ENCODE measurements around the gene PNPLA1.

Gene PNPLA1

DNA sequence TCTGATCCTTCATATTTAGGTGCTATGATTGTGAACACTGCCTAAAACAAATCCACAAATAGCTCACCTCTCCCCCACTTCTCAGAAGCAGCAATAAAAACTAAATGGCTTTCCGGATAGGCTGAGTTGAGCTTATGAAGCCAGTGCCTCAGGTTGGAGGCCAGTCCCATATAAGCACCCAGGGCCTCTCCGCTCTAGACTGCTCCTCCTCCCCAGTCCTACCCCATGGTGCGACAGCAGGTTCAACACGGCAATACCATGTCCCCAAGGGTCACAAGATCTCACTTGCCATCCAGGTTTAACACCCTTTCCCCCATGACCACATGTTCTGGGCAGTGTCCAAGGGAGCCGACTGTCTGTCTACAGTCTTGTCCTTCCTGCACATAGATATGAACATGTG lies 46.1 kb downstream of the PNPLA1 start:
- DNase-seq (ENCODE audit: low read depth in 2 of 2), result no peak

DNA sequence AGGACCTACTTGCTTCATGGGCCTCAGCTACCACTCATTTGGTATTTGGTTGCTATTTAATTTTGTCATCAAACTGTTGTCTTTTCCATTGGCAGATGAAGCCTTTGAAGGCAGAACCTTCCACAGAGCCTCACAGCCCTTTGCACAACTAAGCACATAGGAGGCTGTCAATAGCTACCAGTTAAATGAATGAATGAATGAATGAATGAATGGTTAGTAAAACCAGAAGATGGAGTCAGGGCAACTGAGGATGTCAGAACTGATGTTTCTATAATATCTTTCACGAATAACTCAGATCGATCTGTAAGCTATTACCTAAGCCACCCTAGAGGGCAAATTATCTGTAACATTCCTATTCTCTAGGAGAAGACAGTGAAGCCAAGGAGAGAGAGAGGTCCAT lies 47.8 kb downstream of the PNPLA1 start:
- no peak for DNase-seq (ENCODE audit: low read depth in 2 of 2)

GRCh38 chr6:36318690-36319435 lies 49.0 kb downstream of the PNPLA1 start:
- no peak for DNase-seq (ENCODE audit: low read depth in 2 of 2)

GRCh38 chr6:36319436-36319762 lies 49.5 kb downstream of the PNPLA1 start:
- no peak for DNase-seq (ENCODE audit: low read depth in 2 of 2)

DNA sequence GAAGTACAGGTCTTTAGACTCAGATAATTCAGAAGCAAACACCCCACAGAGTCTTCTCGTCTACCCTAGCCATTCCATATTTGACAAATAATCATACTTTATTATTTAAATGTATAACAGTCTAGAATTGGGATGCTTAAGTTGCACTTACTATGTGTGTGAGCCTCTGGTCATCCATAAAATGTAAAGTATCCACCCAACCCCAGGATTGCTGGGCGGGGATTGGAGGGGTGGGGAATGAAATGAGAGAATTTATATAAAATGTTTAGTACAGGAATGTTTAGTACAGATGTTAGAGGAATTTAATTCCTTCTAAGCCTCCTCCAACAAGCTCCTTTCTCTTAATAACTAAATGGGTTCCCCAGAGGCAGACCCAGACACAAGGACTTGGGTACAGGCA lies 50.0 kb downstream of the PNPLA1 start:
- DNase-seq (ENCODE audit: low read depth in 2 of 2), result no peak

- DNase-seq (ENCODE audit: low read depth in 2 of 2), result no peak
Observed at GRCh38 chr6:36320475-36320874, 50.6 kb downstream of the PNPLA1 start.

DNA sequence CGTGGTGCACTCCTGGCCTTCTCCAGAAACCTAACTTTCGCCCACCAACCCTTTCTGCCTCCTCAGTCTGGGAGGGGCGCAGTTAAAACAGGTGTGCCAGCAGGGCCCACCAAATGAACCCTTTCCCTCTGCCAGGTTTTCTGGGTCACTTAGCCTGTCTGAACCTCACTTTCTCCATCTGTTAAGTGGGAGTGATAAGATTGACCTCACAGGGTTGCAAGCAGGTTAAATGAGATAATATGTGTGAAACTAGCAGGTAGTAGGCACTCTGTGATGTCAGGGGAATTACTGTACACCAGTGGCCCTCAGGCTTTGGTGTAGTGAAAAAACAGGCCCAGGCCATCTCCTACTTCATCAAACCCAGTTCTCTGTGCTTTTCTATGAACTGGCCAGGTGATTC lies 52.7 kb downstream of the PNPLA1 start:
- DNase-seq (ENCODE audit: low read depth in 2 of 2), result no peak

GRCh38 chr6:36323062-36323461 lies 53.2 kb downstream of the PNPLA1 start:
- DNase-seq (ENCODE audit: low read depth in 2 of 2), result no peak

DNA sequence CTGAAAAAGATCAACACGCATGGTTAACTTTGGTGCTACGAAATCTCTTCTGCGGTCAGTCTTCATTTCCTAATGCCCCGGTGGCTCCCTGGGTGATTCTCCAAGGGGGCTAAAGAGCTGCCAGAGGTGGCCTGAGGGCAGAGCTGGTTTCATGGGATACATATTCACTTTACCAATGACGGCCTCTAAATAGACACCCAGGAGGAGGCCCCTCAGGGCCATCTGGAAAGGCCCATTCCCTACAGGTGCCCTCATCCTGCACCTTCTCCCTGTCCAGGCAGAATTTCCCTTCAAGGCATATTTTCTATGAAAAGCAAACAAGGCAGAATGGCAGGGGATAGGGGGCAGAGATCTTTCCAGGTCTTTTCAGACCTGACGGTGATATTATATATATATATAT lies 54.3 kb downstream of the PNPLA1 start:
- no peak for DNase-seq (ENCODE audit: low read depth in 2 of 2)

GRCh38 chr6:36324715-36325114 lies 54.9 kb downstream of the PNPLA1 start:
- DNase-seq (ENCODE audit: low read depth in 2 of 2), result no peak

DNA sequence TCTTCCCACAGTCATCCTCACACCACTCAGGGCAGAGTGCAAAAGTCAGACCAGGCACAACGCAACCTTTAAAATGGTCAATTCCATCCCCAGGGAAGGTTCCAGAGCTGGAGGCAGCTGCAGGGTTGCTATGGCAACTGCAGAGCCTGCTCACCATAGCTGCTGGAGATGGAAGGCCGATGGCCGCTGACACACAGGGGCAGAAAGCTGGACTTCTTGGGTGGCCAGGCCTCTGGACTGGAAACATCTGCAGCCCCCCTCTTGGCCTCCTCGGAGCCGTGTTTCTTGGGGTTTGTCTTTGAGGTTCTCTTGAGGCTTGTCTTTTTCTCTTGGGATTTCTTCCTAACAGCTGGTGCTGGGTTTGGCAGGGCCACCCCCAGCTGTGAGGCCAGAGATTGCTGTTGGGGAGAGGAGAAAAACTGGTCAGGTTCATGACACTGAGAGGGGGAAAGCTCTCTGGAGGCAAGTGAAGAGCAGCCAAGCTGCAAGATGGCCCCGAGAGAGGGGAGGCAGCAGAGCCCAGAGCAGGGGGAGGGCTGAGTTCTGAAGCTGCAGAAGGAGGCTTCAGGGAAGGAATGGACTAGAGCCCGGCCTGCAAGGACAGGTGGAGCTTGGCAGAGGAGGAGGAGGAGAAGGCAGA lies 56.6 kb downstream of the PNPLA1 start:
- no peak for DNase-seq (ENCODE audit: low read depth in 2 of 2)

- no peak for DNase-seq (ENCODE audit: low read depth in 2 of 2)
Observed at GRCh38 chr6:36327226-36327918, 57.5 kb downstream of the PNPLA1 start.

- no peak for DNase-seq (ENCODE audit: low read depth in 2 of 2)
Observed at GRCh38 chr6:36327919-36328236, 58.0 kb downstream of the PNPLA1 start.

DNA sequence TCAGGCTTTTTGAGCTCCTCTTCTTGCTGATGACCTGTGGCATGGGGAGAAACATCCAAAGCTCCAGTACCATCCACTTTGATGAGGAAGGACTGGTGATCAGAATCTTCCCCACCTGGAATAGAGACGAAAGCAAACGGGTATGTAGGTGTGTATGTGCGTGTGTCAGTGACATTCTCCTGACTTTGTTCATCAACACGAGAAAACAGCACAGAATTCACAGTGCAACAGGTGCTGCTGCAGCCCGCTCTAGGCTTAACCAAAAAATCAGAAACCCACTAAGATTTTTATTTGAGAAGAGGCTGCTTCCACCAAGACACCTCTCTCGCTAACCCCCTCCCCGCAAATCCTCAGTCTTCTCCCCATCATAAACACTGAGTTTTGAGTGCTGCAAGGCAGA lies 58.7 kb downstream of the PNPLA1 start:
- DNase-seq (ENCODE audit: low read depth in 2 of 2), result no peak

GRCh38 chr6:36329798-36330291 lies 60.0 kb downstream of the PNPLA1 start:
- no peak for DNase-seq (ENCODE audit: low read depth in 2 of 2)

GRCh38 chr6:36330366-36330765 lies 60.5 kb downstream of the PNPLA1 start:
- DNase-seq (ENCODE audit: low read depth in 2 of 2), result no peak

DNA sequence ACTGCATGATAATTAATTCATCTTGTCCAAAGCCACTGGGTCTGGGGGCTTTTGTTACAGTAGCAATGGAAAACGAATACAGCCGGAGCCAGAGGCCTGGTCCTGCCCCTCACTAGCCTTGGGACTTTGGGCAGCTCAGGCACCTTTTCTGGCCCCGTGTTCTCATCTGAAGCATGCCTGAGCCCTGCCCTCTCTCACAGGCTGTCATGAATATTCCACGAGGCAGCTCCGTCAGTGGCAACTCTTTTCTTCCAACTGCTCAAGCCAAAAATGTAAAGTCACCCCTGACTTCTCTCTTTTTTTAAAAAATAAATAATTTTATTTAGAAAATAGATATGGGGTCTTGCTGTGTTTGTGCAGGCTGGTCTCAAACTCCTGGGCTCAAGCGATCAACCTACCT lies 61.5 kb downstream of the PNPLA1 start:
- DNase-seq (ENCODE audit: low read depth in 2 of 2), result no peak

- DNase-seq (ENCODE audit: low read depth in 2 of 2), result no peak
Observed at GRCh38 chr6:36333171-36333895, 63.5 kb downstream of the PNPLA1 start.

GRCh38 chr6:36333931-36334725 lies 64.3 kb downstream of the PNPLA1 start:
- no peak for DNase-seq (ENCODE audit: low read depth in 2 of 2)

DNA sequence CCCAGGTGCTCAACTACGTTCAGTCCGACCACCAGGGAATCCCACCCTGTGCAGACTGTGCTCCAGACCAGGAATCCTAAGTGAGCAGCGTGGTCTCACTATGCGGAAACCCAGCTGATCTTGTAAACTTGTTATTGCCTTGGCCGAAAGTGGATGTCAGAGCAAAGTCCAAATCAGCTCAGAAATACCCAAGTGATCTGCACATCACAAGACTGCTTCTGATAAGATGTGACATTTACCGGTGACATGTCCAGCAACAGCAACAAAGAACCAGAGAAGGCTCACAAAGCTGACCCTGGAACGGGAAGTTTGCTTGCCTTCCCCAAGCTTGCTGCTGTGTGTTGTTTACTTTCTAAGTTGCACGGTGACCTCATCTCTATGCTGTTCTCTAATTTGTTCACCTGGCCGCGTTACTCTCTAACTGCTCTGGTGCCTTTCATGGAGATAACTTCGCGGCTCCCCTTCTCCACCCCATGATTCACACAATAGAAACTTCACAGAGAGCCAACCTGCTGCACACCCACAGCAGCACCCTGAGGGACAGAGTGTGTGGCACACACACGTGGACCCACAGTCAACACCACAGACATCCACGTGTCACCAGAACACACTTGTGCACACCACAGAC lies 65.1 kb downstream of the PNPLA1 start:
- no peak for DNase-seq (ENCODE audit: low read depth in 2 of 2)

Data from stimulated activated CD4-positive, alpha-beta T cell treated with anti-CD3 and anti-CD28 coated beads, Interleukin-1b, Interleukin-23, amount 100 ng/mL, for 4 hours (primary cell).